K562 (cell line): ENCODE results near the gene AIFM1. TPM values are rescaled to one million over a fixed set of nuclear protein-coding genes. Genes with fewer than 3 reads are reported as not detected.

Experiments
- ATF1 ChIP-seq, 2 experiments: fragments of 450-650 bp in 1 of 2; IDR thresholded peaks; 2 replicates each; pipeline ENCODE4 v1.6.1; 2016; ENCODE audit warnings: missing compliant biosample characterization in 1 of 2, missing genetic modification characterization in 1 of 2
- COPS2 ChIP-seq: fragments of 450-650 bp; conservative IDR thresholded peaks from 2 replicates; pipeline ENCODE4 v1.6.1; 2016; ENCODE audit warnings: mild to moderate bottlenecking, moderate library complexity
- DPF2 ChIP-seq: fragments of 450-650 bp; IDR thresholded peaks from 2 replicates; pipeline ENCODE4 v1.6.1; 2016
- FIP1L1 ChIP-seq: fragments of 200-400 bp; formaldehyde crosslinking; IDR thresholded peaks from 2 replicates; pipeline ENCODE4 v1.6.1; 2018; ENCODE audit warnings: mild to moderate bottlenecking, low read depth, low read length; ENCODE audit not compliant: poor library complexity, severe bottlenecking
- GATA2 ChIP-seq: sonication (generic); formaldehyde crosslinking; IDR thresholded peaks from 2 replicates; pipeline ENCODE4 v1.4.0; 2020; ENCODE audit warnings: mild to moderate bottlenecking, missing genetic modification reagents
- HES1 ChIP-seq: fragments of 450-650 bp; IDR thresholded peaks from 2 replicates; pipeline ENCODE4 v1.6.1; 2016; ENCODE audit warnings: low read depth, mild to moderate bottlenecking, moderate library complexity
- HMG20A ChIP-seq: fragments of 450-650 bp; formaldehyde crosslinking; conservative IDR thresholded peaks from 2 replicates; pipeline ENCODE4 v1.4.0; 2020; ENCODE audit warnings: mild to moderate bottlenecking, mixed read lengths
- JUND ChIP-seq, 2 experiments: IDR thresholded peaks; 2 replicates in 1 of 2; 3 replicates in 1 of 2; pipeline ENCODE4 v1.6.1; 2011; ENCODE audit warnings: borderline replicate concordance in 2 of 2, low read depth in 2 of 2, low read length in 2 of 2, improper control_type of control experiment in 1 of 2, missing biosample characterization in 1 of 2, missing genetic modification characterization in 1 of 2, missing genetic modification reagents in 1 of 2
- KDM5B ChIP-seq: fragments of 200-600 bp; sonication (generic); IDR thresholded peaks from 2 replicates; pipeline ENCODE4 v1.6.1; 2012; ENCODE audit warnings: low read depth, mild to moderate bottlenecking, moderate library complexity, low read length, control low read depth, inconsistent platforms; ENCODE audit not compliant: insufficient replicate concordance
- NR1H2 ChIP-seq: sonication (generic); formaldehyde crosslinking; IDR thresholded peaks from 2 replicates; pipeline ENCODE4 v1.4.0; 2020; ENCODE audit warnings: mild to moderate bottlenecking, missing genetic modification reagents
- TCF7 ChIP-seq: sonication (generic); IDR thresholded peaks from 2 replicates; pipeline ENCODE4 v1.6.1; 2016; ENCODE audit warnings: antibody characterized with exemption, borderline replicate concordance
- ZNF583 ChIP-seq: fragments of 250-450 bp; sonication (Bioruptor Pico); IDR thresholded peaks from 2 replicates; pipeline ENCODE4 v1.4.0; 2020
- ZNF830 ChIP-seq: fragments of 250-450 bp; sonication (Bioruptor Pico); IDR thresholded peaks from 2 replicates; pipeline ENCODE4 v1.5.0; 2021; ENCODE audit warnings: mild to moderate bottlenecking
- ZSCAN29 ChIP-seq: fragments of 450-650 bp; IDR thresholded peaks from 2 replicates; pipeline ENCODE4 v1.6.1; 2017
- polyA plus RNA-seq, 8 experiments: library from polyadenylated mRNA; depleted of rRNA in 4 of 8; stranded (reverse) in 5 of 8; unstranded in 3 of 8; fragments of >200 nt; fragmentation: Nextera tagmentation in 2 of 8; fragmentation: Illumina TruSeq in 1 of 8; extraction: Ambion mirVana in 2 of 8; extraction: Trizol in 1 of 8; gene quantifications; 2 replicates each; pipeline versions ENCODE4 v1.2.1 to v1.2.3, GENCODE V29; 2011 to 2014; ENCODE audit warnings: inconsistent platforms in 1 of 8, missing spikeins in 1 of 8
- total RNA-seq, 7 experiments: library from RNA; depleted of rRNA in 6 of 7; stranded (reverse); fragments of >200 nt in 6 of 7; fragmentation: Illumina TruSeq in 2 of 7; extraction: Trizol in 2 of 7; gene quantifications; 2 replicates each; pipeline versions ENCODE4 v1.2.1 to v1.2.3, GENCODE V29; 2011 to 2021; ENCODE audit warnings: low replicate concordance in 1 of 7
- TF ChIP-seq, protein P1 (sequence below): fragments of 450-650 bp; formaldehyde crosslinking; IDR thresholded peaks from 2 replicates; pipeline ENCODE4 v1.4.0; 2020; ENCODE audit warnings: mild to moderate bottlenecking, mixed read lengths
- TF ChIP-seq, protein P2 (sequence below): sonication (generic); formaldehyde crosslinking; IDR thresholded peaks from 2 replicates; pipeline ENCODE4 v1.8.0; 2023; ENCODE audit warnings: mild to moderate bottlenecking, missing genetic modification reagents
- TF ChIP-seq, protein P3 (sequence below): sonication (generic); formaldehyde crosslinking; IDR thresholded peaks from 2 replicates; pipeline ENCODE4 v1.8.0; 2022; ENCODE audit warnings: mild to moderate bottlenecking, missing genetic modification reagents

AIFM1 gene
- total and polyA plus RNA-seq, 9 of the 15 experiments (the other 6 are each of a cell fraction or from before 2014, with no cell fraction given) = 51.0 to 117 (median 91.2) TPM

DNA sequence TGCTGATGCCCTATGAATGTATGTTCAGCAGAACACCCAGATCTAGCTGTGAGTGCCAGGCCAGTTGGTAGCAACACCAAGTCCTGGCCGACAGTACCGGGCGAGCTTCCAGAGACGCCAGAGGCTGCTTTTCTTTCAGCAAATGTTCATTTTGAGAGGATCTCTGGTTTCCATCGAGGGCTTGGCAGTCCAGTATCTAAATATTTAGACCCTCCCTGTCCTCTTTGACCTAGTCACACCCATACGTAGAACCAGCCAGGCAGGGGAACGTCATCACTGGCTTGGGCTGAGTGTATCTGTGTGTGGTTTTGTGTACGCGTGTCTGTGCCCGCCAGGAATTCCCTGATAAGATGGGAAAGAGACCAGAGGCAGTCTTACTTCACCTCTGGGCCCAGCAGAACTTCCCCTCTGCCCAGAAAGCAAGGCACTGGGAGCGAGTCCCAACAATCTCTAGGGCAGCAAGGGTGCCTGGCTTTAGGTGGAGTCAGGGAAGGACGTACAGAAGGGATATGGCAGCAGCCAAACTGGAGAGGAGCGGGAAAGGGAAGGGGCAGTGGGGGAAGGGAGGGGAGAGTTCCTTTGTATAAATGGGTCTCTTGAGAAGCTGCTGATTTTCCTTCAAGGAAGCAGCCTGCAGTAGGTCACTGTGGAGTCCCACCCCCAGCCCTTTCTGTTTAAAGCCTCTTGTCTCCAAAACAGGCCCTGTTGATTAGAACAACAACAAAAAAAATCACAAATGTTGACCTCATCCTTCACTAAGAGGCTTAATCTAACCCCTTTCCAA lies 40.4 kb downstream of the AIFM1 start (continued):
- TF ChIP-seq, protein P1, sequence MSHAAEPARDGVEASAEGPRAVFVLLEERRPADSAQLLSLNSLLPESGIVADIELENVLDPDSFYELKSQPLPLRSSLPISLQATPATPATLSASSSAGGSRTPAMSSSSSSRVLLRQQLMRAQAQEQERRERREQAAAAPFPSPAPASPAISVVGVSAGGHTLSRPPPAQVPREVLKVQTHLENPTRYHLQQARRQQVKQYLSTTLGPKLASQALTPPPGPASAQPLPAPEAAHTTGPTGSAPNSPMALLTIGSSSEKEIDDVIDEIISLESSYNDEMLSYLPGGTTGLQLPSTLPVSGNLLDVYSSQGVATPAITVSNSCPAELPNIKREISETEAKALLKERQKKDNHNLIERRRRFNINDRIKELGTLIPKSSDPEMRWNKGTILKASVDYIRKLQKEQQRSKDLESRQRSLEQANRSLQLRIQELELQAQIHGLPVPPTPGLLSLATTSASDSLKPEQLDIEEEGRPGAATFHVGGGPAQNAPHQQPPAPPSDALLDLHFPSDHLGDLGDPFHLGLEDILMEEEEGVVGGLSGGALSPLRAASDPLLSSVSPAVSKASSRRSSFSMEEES = no peak
- TF ChIP-seq, protein P2, sequence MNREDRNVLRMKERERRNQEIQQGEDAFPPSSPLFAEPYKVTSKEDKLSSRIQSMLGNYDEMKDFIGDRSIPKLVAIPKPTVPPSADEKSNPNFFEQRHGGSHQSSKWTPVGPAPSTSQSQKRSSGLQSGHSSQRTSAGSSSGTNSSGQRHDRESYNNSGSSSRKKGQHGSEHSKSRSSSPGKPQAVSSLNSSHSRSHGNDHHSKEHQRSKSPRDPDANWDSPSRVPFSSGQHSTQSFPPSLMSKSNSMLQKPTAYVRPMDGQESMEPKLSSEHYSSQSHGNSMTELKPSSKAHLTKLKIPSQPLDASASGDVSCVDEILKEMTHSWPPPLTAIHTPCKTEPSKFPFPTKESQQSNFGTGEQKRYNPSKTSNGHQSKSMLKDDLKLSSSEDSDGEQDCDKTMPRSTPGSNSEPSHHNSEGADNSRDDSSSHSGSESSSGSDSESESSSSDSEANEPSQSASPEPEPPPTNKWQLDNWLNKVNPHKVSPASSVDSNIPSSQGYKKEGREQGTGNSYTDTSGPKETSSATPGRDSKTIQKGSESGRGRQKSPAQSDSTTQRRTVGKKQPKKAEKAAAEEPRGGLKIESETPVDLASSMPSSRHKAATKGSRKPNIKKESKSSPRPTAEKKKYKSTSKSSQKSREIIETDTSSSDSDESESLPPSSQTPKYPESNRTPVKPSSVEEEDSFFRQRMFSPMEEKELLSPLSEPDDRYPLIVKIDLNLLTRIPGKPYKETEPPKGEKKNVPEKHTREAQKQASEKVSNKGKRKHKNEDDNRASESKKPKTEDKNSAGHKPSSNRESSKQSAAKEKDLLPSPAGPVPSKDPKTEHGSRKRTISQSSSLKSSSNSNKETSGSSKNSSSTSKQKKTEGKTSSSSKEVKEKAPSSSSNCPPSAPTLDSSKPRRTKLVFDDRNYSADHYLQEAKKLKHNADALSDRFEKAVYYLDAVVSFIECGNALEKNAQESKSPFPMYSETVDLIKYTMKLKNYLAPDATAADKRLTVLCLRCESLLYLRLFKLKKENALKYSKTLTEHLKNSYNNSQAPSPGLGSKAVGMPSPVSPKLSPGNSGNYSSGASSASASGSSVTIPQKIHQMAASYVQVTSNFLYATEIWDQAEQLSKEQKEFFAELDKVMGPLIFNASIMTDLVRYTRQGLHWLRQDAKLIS (CRISPR knock-in tag) = no peak
- TF ChIP-seq TCF7 = no peak
- TF ChIP-seq HMG20A = no peak
- no peak for TF ChIP-seq NR1H2 (CRISPR knock-in tag)
- TF ChIP-seq HES1 = peak; percentile 92
- TF ChIP-seq, protein P3, sequence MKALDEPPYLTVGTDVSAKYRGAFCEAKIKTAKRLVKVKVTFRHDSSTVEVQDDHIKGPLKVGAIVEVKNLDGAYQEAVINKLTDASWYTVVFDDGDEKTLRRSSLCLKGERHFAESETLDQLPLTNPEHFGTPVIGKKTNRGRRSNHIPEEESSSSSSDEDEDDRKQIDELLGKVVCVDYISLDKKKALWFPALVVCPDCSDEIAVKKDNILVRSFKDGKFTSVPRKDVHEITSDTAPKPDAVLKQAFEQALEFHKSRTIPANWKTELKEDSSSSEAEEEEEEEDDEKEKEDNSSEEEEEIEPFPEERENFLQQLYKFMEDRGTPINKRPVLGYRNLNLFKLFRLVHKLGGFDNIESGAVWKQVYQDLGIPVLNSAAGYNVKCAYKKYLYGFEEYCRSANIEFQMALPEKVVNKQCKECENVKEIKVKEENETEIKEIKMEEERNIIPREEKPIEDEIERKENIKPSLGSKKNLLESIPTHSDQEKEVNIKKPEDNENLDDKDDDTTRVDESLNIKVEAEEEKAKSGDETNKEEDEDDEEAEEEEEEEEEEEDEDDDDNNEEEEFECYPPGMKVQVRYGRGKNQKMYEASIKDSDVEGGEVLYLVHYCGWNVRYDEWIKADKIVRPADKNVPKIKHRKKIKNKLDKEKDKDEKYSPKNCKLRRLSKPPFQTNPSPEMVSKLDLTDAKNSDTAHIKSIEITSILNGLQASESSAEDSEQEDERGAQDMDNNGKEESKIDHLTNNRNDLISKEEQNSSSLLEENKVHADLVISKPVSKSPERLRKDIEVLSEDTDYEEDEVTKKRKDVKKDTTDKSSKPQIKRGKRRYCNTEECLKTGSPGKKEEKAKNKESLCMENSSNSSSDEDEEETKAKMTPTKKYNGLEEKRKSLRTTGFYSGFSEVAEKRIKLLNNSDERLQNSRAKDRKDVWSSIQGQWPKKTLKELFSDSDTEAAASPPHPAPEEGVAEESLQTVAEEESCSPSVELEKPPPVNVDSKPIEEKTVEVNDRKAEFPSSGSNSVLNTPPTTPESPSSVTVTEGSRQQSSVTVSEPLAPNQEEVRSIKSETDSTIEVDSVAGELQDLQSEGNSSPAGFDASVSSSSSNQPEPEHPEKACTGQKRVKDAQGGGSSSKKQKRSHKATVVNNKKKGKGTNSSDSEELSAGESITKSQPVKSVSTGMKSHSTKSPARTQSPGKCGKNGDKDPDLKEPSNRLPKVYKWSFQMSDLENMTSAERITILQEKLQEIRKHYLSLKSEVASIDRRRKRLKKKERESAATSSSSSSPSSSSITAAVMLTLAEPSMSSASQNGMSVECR (CRISPR knock-in tag) = no peak
- TF ChIP-seq DPF2 = no peak
- no peak for TF ChIP-seq JUND (IDR thresholded peaks at IDR 0.05; ENCODE audit: borderline replicate concordance, low read depth, low read length)
- TF ChIP-seq JUND (tag; IDR thresholded peaks at IDR 0.05; ENCODE audit: borderline replicate concordance, low read depth, low read length) = peak; percentile 21; the same call in 1 of the 3 replicates
- TF ChIP-seq ZNF830 (CRISPR knock-in tag) = no peak
- no peak for TF ChIP-seq KDM5B
- TF ChIP-seq COPS2 = no peak
- TF ChIP-seq ZSCAN29 = no peak
- TF ChIP-seq FIP1L1 = no peak
- no peak for TF ChIP-seq ATF1 (CRISPR knock-in tag; IDR thresholded peaks at IDR 0.05)
- peak; percentile 11; the same call in 1 of the 2 replicates for TF ChIP-seq ATF1 (tag; IDR thresholded peaks at IDR 0.05)
- no peak for TF ChIP-seq GATA2 (CRISPR knock-in tag)
- TF ChIP-seq ZNF583 (CRISPR knock-in tag) = no peak
